ACC112 (cell line): Measurements from ENCODE around the gene AZIN2.

ENCODE experiments used
- H2AFZ ChIP-seq: fragments of 200-600 bp; sonication (generic); one replicate; pipeline ENCODE4 v1.6.0; 2017; ENCODE audit warnings: antibody characterized with exemption, low read length; ENCODE audit not compliant: unreplicated experiment
- H3K27ac ChIP-seq: fragments of 200-600 bp; sonication (generic); 2 replicates; pipeline ENCODE4 v1.5.1; 2014; ENCODE audit warnings: low read depth, mild to moderate bottlenecking, antibody characterized with exemption, low read length, moderate library complexity
- H3K27me3 ChIP-seq: fragments of 200-600 bp; sonication (generic); 2 replicates; pipeline ENCODE4 v1.6.1; 2014; ENCODE audit warnings: mild to moderate bottlenecking, antibody characterized with exemption, low read length, moderate library complexity, mixed read lengths; ENCODE audit not compliant: insufficient read depth
- H3K36me3 ChIP-seq: fragments of 200-600 bp; sonication (generic); 2 replicates; pipeline ENCODE4 v1.6.1; 2016; ENCODE audit warnings: mild to moderate bottlenecking, antibody characterized with exemption, low read length, moderate library complexity, mixed read lengths; ENCODE audit not compliant: insufficient read depth
- H3K4me1 ChIP-seq: fragments of 200-600 bp; sonication (generic); one replicate; pipeline ENCODE4 v1.6.1; 2016; ENCODE audit warnings: low read length, mixed read lengths; ENCODE audit not compliant: insufficient read depth, unreplicated experiment, control insufficient read depth
- H3K4me3 ChIP-seq: fragments of 200-600 bp; sonication (generic); 2 replicates; pipeline ENCODE4 v1.5.1; 2014; ENCODE audit warnings: mild to moderate bottlenecking, low read depth, low read length
- H3K79me2 ChIP-seq: fragments of 200-600 bp; sonication (generic); one replicate; pipeline ENCODE4 v1.6.0; 2016; ENCODE audit warnings: low read length; ENCODE audit not compliant: control insufficient read depth, unreplicated experiment, insufficient read depth

The AZIN2 gene

GRCh38 chr1:33141781-33142180, 60.8 kb downstream of the AZIN2 start:
- Histone ChIP-seq H3K36me3 (no peaks in the 10 kb centered on the region), H3K4me3 (no peak overlapping the region), H3K27ac (no peak overlapping the region), H3K27me3 (no peaks in the 10 kb centered on the region), H3K79me2 (no peaks in the 10 kb centered on the region), H2AFZ (no peak overlapping the region), H3K4me1 (peaks cover 16% of the 10 kb centered on the region)

GRCh38 chr1:33142483-33143064, 61.6 kb downstream of the AZIN2 start:
- no peaks in the 10 kb centered on the region for H3K27me3 ChIP-seq
- H3K4me1 ChIP-seq: peaks cover 16% of the 10 kb centered on the region
- no peak overlapping the region for H3K27ac ChIP-seq
- H3K4me3 ChIP-seq: no peak overlapping the region
- no peak overlapping the region for H2AFZ ChIP-seq
- H3K79me2 ChIP-seq: no peaks in the 10 kb centered on the region
- no peaks in the 10 kb centered on the region for H3K36me3 ChIP-seq

- H3K27me3 ChIP-seq: no peaks in the 10 kb centered on the region
- H3K79me2 ChIP-seq: no peaks in the 10 kb centered on the region
- no peak overlapping the region for H3K4me3 ChIP-seq
- H3K27ac ChIP-seq: peak overlapping the region; percentile 19; the same call in 1 of the 2 replicates
- H3K36me3 ChIP-seq: no peaks in the 10 kb centered on the region
- no peak overlapping the region for H2AFZ ChIP-seq
- H3K4me1 ChIP-seq: peaks cover 16% of the 10 kb centered on the region
Observed at GRCh38 chr1:33143176-33143575, 62.2 kb downstream of the AZIN2 start.

- H3K79me2 ChIP-seq: no peaks in the 10 kb centered on the region
- peaks cover 16% of the 10 kb centered on the region for H3K4me1 ChIP-seq
Observed at GRCh38 chr1:33143698-33144097, 62.7 kb downstream of the AZIN2 start.

GRCh38 chr1:33146003-33146402, 65.0 kb downstream of the AZIN2 start:
- Histone ChIP-seq H3K27ac (no peak overlapping the region), H3K36me3 (no peaks in the 10 kb centered on the region), H3K79me2 (no peaks in the 10 kb centered on the region), H3K4me1 (peaks cover 16% of the 10 kb centered on the region), H3K27me3 (no peaks in the 10 kb centered on the region), H2AFZ (no peak overlapping the region), H3K4me3 (no peak overlapping the region)

More at GRCh38 chr1:33143698-33144097, 62.7 kb downstream of the AZIN2 start:
- Histone ChIP-seq H3K36me3 (no peaks in the 10 kb centered on the region), H3K4me3 (no peak overlapping the region), H3K27me3 (no peaks in the 10 kb centered on the region), H2AFZ (no peak overlapping the region), H3K27ac (peak overlapping the region; percentile 19; the same call in 1 of the 2 replicates)

- H3K27ac ChIP-seq: no peak overlapping the region
- no peaks in the 10 kb centered on the region for H3K36me3 ChIP-seq
- H2AFZ ChIP-seq: no peak overlapping the region
- no peaks in the 10 kb centered on the region for H3K79me2 ChIP-seq
- peaks cover 16% of the 10 kb centered on the region for H3K4me1 ChIP-seq
- no peaks in the 10 kb centered on the region for H3K27me3 ChIP-seq
- no peak overlapping the region for H3K4me3 ChIP-seq
Observed at GRCh38 chr1:33147275-33147996, 66.5 kb downstream of the AZIN2 start.

GRCh38 chr1:33147997-33148314, 67.0 kb downstream of the AZIN2 start:
- H2AFZ ChIP-seq: no peak overlapping the region
- H3K27me3 ChIP-seq: no peaks in the 10 kb centered on the region
- no peaks in the 10 kb centered on the region for H3K79me2 ChIP-seq
- no peak overlapping the region for H3K4me3 ChIP-seq
- peaks cover 17% of the 10 kb centered on the region for H3K4me1 ChIP-seq
- no peak overlapping the region for H3K27ac ChIP-seq
- H3K36me3 ChIP-seq: no peaks in the 10 kb centered on the region

GRCh38 chr1:33148615-33149014, 67.7 kb downstream of the AZIN2 start:
- H3K79me2 ChIP-seq: no peaks in the 10 kb centered on the region
- no peaks in the 10 kb centered on the region for H3K27me3 ChIP-seq
- H3K27ac ChIP-seq: no peak overlapping the region
- H3K36me3 ChIP-seq: no peaks in the 10 kb centered on the region
- H2AFZ ChIP-seq: no peak overlapping the region
- no peak overlapping the region for H3K4me3 ChIP-seq
- peaks cover 17% of the 10 kb centered on the region for H3K4me1 ChIP-seq

- no peaks in the 10 kb centered on the region for H3K79me2 ChIP-seq
- H2AFZ ChIP-seq: no peak overlapping the region
- no peaks in the 10 kb centered on the region for H3K36me3 ChIP-seq
- H3K4me3 ChIP-seq: no peak overlapping the region
- H3K27ac ChIP-seq: no peak overlapping the region
- H3K4me1 ChIP-seq: peaks cover 16% of the 10 kb centered on the region
- no peaks in the 10 kb centered on the region for H3K27me3 ChIP-seq
Observed at GRCh38 chr1:33149453-33150190, 68.7 kb downstream of the AZIN2 start.

- Histone ChIP-seq H3K4me1 (peaks cover 16% of the 10 kb centered on the region), H3K4me3 (no peak overlapping the region), H2AFZ (no peak overlapping the region), H3K36me3 (no peaks in the 10 kb centered on the region), H3K79me2 (no peaks in the 10 kb centered on the region), H3K27ac (no peak overlapping the region), H3K27me3 (no peaks in the 10 kb centered on the region)
Observed at GRCh38 chr1:33150522-33150921, 69.6 kb downstream of the AZIN2 start.

GRCh38 chr1:33151116-33151515, 70.2 kb downstream of the AZIN2 start:
- Histone ChIP-seq H3K79me2 (no peaks in the 10 kb centered on the region), H3K36me3 (no peaks in the 10 kb centered on the region), H3K4me3 (no peak overlapping the region), H3K27me3 (no peaks in the 10 kb centered on the region), H3K4me1 (peaks cover 16% of the 10 kb centered on the region), H3K27ac (no peak overlapping the region), H2AFZ (no peak overlapping the region)
